Neural cell (in vitro differentiated cells): ENCODE measurements around the gene KLC1.

Experiments used
- CTCF ChIP-seq: fragments of 450-650 bp; IDR thresholded peaks from 2 replicates; pipeline ENCODE4 v1.5.1; 2014; ENCODE audit warnings: antibody characterized with exemption, mild to moderate bottlenecking, moderate library complexity; ENCODE audit not compliant: poor library complexity, severe bottlenecking
- EP300 ChIP-seq: fragments of 450-650 bp; conservative IDR thresholded peaks from 2 replicates; pipeline ENCODE4 v1.6.1; 2014; ENCODE audit warnings: antibody characterized with exemption, mild to moderate bottlenecking, moderate library complexity; ENCODE audit not compliant: poor library complexity, severe bottlenecking
- EZH2 ChIP-seq: fragments of 200-600, 300-800 bp; shearing (Covaris generic), sonication (generic); IDR thresholded peaks from 2 replicates; pipeline ENCODE4 v1.6.1; 2014; ENCODE audit warnings: antibody characterized with exemption, low read length, borderline replicate concordance, mild to moderate bottlenecking; ENCODE audit not compliant: insufficient read depth, poor library complexity, severe bottlenecking
- MXI1 ChIP-seq: fragments of 450-650 bp; conservative IDR thresholded peaks from 2 replicates; pipeline ENCODE4 v1.6.1; 2014; ENCODE audit warnings: antibody characterized with exemption, mild to moderate bottlenecking; ENCODE audit not compliant: poor library complexity, severe bottlenecking
- POLR2AphosphoS5 ChIP-seq: IDR thresholded peaks from 2 replicates; pipeline ENCODE4 v1.6.1; 2012
- RAD21 ChIP-seq: fragments of 450-650 bp; conservative IDR thresholded peaks from 2 replicates; pipeline ENCODE4 v1.6.1; 2014; ENCODE audit warnings: antibody characterized with exemption, mild to moderate bottlenecking, moderate library complexity
- TAF1 ChIP-seq: IDR thresholded peaks from 2 replicates; pipeline ENCODE4 v1.6.1; 2012; ENCODE audit warnings: low read depth
- TF ChIP-seq, protein P1 (sequence below): IDR thresholded peaks from 2 replicates; pipeline ENCODE4 v1.6.1; 2012; ENCODE audit warnings: borderline replicate concordance

DNA sequence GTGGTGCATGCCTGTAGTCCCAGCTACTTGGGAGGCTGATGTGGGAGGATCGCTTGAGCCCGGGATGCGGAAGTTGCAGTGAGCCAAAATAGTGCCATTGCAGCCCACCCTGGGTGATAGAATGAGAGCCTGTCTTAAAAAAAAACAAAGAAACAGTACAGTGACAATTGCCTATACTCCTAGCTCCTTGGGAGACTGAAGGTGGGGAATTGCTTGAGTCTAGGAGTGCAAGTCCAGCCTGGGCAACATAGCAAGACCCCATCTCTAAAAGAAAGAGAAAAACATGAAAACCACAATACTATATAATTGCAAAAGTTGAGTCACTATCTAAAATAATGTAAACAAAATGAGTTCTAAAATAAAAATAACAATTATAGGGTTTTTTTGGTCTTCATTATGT, 20.0 kb downstream of the KLC1 start:
- TF ChIP-seq CTCF (no peak), POLR2AphosphoS5 (no peak), EZH2 (no peak), TAF1 (no peak), RAD21 (no peak), MXI1 (no peak), EP300 (no peak)
- TF ChIP-seq, protein P1, sequence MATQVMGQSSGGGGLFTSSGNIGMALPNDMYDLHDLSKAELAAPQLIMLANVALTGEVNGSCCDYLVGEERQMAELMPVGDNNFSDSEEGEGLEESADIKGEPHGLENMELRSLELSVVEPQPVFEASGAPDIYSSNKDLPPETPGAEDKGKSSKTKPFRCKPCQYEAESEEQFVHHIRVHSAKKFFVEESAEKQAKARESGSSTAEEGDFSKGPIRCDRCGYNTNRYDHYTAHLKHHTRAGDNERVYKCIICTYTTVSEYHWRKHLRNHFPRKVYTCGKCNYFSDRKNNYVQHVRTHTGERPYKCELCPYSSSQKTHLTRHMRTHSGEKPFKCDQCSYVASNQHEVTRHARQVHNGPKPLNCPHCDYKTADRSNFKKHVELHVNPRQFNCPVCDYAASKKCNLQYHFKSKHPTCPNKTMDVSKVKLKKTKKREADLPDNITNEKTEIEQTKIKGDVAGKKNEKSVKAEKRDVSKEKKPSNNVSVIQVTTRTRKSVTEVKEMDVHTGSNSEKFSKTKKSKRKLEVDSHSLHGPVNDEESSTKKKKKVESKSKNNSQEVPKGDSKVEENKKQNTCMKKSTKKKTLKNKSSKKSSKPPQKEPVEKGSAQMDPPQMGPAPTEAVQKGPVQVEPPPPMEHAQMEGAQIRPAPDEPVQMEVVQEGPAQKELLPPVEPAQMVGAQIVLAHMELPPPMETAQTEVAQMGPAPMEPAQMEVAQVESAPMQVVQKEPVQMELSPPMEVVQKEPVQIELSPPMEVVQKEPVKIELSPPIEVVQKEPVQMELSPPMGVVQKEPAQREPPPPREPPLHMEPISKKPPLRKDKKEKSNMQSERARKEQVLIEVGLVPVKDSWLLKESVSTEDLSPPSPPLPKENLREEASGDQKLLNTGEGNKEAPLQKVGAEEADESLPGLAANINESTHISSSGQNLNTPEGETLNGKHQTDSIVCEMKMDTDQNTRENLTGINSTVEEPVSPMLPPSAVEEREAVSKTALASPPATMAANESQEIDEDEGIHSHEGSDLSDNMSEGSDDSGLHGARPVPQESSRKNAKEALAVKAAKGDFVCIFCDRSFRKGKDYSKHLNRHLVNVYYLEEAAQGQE, result no peak
